HepG2 (cell line): ENCODE measurements around the gene MYOCOS. TPM values are rescaled to one million over a fixed set of nuclear protein-coding genes. Genes with fewer than 3 reads are reported as not detected.

Source experiments
- ATAC-seq: fragments of 200-7000 bp; cut with Tn5 transposase; 3 replicates; pipeline ENCODE4 v1.9.1; 2020; ENCODE audit warnings: mild to moderate bottlenecking, moderate library complexity
- BruUV-seq: library from RNA; stranded (reverse); fragments of 400-500 nt; replicated peaks from 2 replicates; lab custom pipeline; 2021; lab: Mats Ljungman, UMichigan
- CTCF ChIA-PET: fragments of 300-600 bp; formaldehyde crosslinking; extraction: SDS; loops from one replicate; lab custom pipeline; 2021; ENCODE audit warnings: low total read pairs, inconsistent platforms, low intra/inter-chr PET ratio; lab: Yijun Ruan, JAX
- POLR2A ChIA-PET: fragments of 350-600 bp; sonication (Branson Sonifier 250); formaldehyde crosslinking; loops from one replicate; lab custom pipeline; 2020; ENCODE audit warnings: antibody characterized with exemption, inconsistent platforms; lab: Yijun Ruan, JAX
- DNase-seq: peaks from one replicate; pipeline ENCODE4 v3.0.0-alpha.2; 2015; ENCODE audit warnings: low spot score
- FAIRE-seq: peaks from 3 replicates; lab custom pipeline; 2011; peaks lifted over from hg19 to GRCh38; lab: Jason Lieb, UNC
- H2AFZ ChIP-seq: one replicate; pipeline ENCODE4 v1.6.1; 2011; ENCODE audit warnings: low read length, inconsistent platforms
- H3K27ac ChIP-seq: fragments of 300-600 bp; 3 replicates; pipeline ENCODE4 v1.8.0; 2011; ENCODE audit warnings: mixed run types, mild to moderate bottlenecking, mixed read lengths, low read length, inconsistent platforms; ENCODE audit not compliant: insufficient read depth; ENCODE audit errors: extremely low read length
- H3K27me3 ChIP-seq, 2 experiments: fragments of 200-600 bp in 1 of 2; 2 replicates in 1 of 2; 3 replicates in 1 of 2; pipeline versions ENCODE4 v1.6.0 to v1.8.0; 2011; ENCODE audit warnings: low read length in 2 of 2, mild to moderate bottlenecking in 2 of 2, moderate library complexity in 2 of 2, inconsistent platforms in 1 of 2; ENCODE audit not compliant: insufficient read depth in 2 of 2, control insufficient read depth in 1 of 2
- H3K36me3 ChIP-seq, 2 experiments: fragments of 200-600 bp in 1 of 2; replicated peaks in 1 of 2; 2 replicates in 1 of 2; 3 replicates in 1 of 2; pipeline versions ENCODE4 v1.5.1 to v1.8.0; 2011; ENCODE audit warnings: low read length in 2 of 2, inconsistent platforms in 1 of 2; ENCODE audit not compliant: insufficient read depth in 2 of 2, control insufficient read depth in 1 of 2
- H3K4me1 ChIP-seq: 2 replicates; pipeline ENCODE4 v1.5.1; 2012; ENCODE audit warnings: low read length, inconsistent platforms; ENCODE audit not compliant: insufficient read depth
- H3K4me2 ChIP-seq: 2 replicates; pipeline ENCODE4 v1.6.0; 2011; ENCODE audit warnings: low read depth, low read length, inconsistent platforms
- H3K4me3 ChIP-seq, 3 experiments: fragments of 200-600 bp in 1 of 3; sonication (generic), shearing (Covaris generic) in 1 of 3; replicated peaks in 1 of 3; 2 replicates each; pipeline ENCODE4 v1.5.1; 2011 to 2016; ENCODE audit warnings: low read length in 3 of 3, inconsistent platforms in 2 of 3, low read depth in 2 of 3, mild to moderate bottlenecking in 2 of 3, control low read depth in 1 of 3, mixed read lengths in 1 of 3; ENCODE audit not compliant: insufficient read depth in 1 of 3
- H3K79me2 ChIP-seq: one replicate; pipeline ENCODE4 v1.6.1; 2011; ENCODE audit warnings: low read length, inconsistent platforms; ENCODE audit not compliant: insufficient read depth
- H3K9ac ChIP-seq: 2 replicates; pipeline ENCODE4 v1.6.0; 2011; ENCODE audit warnings: mild to moderate bottlenecking, low read depth, low read length, inconsistent platforms; ENCODE audit not compliant: insufficient read depth
- H3K9me3 ChIP-seq: 2 replicates; pipeline ENCODE4 v1.5.1; 2012; ENCODE audit warnings: mild to moderate bottlenecking, low read length
- H4K20me1 ChIP-seq: 2 replicates; pipeline ENCODE4 v1.6.0; 2011; ENCODE audit warnings: inconsistent platforms, mild to moderate bottlenecking, low read length, moderate library complexity; ENCODE audit not compliant: insufficient read depth
- AHDC1 ChIP-seq: sonication (generic); formaldehyde crosslinking; IDR thresholded peaks from 2 replicates; pipeline ENCODE4 v1.5.1; 2020; ENCODE audit warnings: mild to moderate bottlenecking, missing genetic modification reagents, borderline replicate concordance
- CREBL2 ChIP-seq: sonication (generic); formaldehyde crosslinking; IDR thresholded peaks from 2 replicates; pipeline ENCODE4 v1.8.1; 2023; ENCODE audit warnings: missing genetic modification reagents, mild to moderate bottlenecking, borderline replicate concordance
- ZNF232 ChIP-seq: sonication (generic); formaldehyde crosslinking; IDR thresholded peaks from 2 replicates; pipeline ENCODE4 v1.4.0; 2020; ENCODE audit warnings: missing genetic modification reagents, borderline replicate concordance
- WGBS: methylation state at CpG from one replicate; pipeline ENCODE4 v1.1.6; 2017; ENCODE audit warnings: low lambda C conversion rate; 5-methylcytosine and 5-hydroxymethylcytosine counted together
- in situ Hi-C: cut with HindIII; loops from 2 replicates; pipeline ENCODE4 v1.10.0; 2017; ENCODE audit warnings: low pct_unique_long_range_greater_than_20kb; ENCODE audit not compliant: extremely low pct_ligation_motif_present
- intact Hi-C: fragments of 100-400 bp; cut with micrococcal nuclease; formaldehyde crosslinking; loops from one replicate; pipeline ENCODE4 v1.10.0; 2022; ENCODE audit not compliant: unreplicated experiment
- polyA plus RNA-seq, 8 experiments: library from polyadenylated mRNA; depleted of rRNA in 3 of 8; stranded (reverse) in 7 of 8; unstranded in 1 of 8; fragments of >200 nt; fragmentation: Illumina TruSeq in 4 of 8; extraction: Trizol in 4 of 8; gene quantifications; 2 replicates each; pipeline versions ENCODE4 v1.2.1 to v1.2.3, GENCODE V29; 2011 to 2016; ENCODE audit warnings: low read depth in 4 of 8, missing spikeins in 1 of 8, mixed read lengths in 1 of 8; ENCODE audit not compliant: insufficient read depth in 1 of 8
- total RNA-seq, 5 experiments: library from RNA; depleted of rRNA; stranded (reverse); fragments of >200 nt; fragmentation: Illumina TruSeq; extraction: Trizol; gene quantifications; 2 replicates each; pipeline ENCODE4 v1.2.3, GENCODE V29; 2016; ENCODE audit warnings: low read depth in 1 of 5

The MYOCOS gene
- total and polyA plus RNA-seq, 2 of the 13 experiments (the other 11 are each of a cell fraction or from before 2014, with no cell fraction given): not detected

GRCh38 chr1:171640225-171640624 lies 18.2 kb downstream of the MYOCOS start:
- Histone ChIP-seq H3K27me3 (peaks cover 2 to 3% of the 10 kb centered on the region in 2 experiments; a peak in 1 of 5 replicates), H2AFZ (no peak overlapping the region), H3K27ac (no peak overlapping the region), H3K4me1 (peaks cover 16% of the 10 kb centered on the region), H3K4me2 (no peak overlapping the region), H3K36me3 (no peaks in the 10 kb centered on the region), H3K79me2 (no peaks in the 10 kb centered on the region), H3K9me3 (no peaks in the 10 kb centered on the region), H3K4me3 (no peak overlapping the region), H3K9ac (no peak overlapping the region), H4K20me1 (no peaks in the 10 kb centered on the region)
- ATAC-seq (no peak), DNase-seq (no peak), FAIRE-seq (no peak)
- in situ Hi-C loops: loop anchor here (10.0 kb wide), 2 partner anchors 75 to 345 kb away; no protein-coding TSS in a partner anchor
- CTCF ChIA-PET: no interaction called here
- BruUV-seq: no TSS peak
- POLR2A ChIA-PET: no interaction called here
- 92% methylated on average over 1 of the region's 1 CpG for WGBS
- TF ChIP-seq ZNF232 (CRISPR knock-in tag) (no peak), CREBL2 (no peak), AHDC1 (CRISPR knock-in tag) (no peak)
- intact Hi-C loops: loop anchor here (10.0 kb wide), 1 partner anchor 145 kb away; the partner anchor contains the start of gene METTL13
